Vein endothelial cell (primary cell): Measurements from ENCODE around the gene MEGF9. TPM values are rescaled to one million over a fixed set of nuclear protein-coding genes. Genes with fewer than 3 reads are reported as not detected.

Experiments
- total RNA-seq: library from RNA; depleted of rRNA; stranded (reverse); fragments of >200 nt; gene quantifications from 2 replicates; pipeline ENCODE4 v1.2.3, GENCODE V29; 2012

MEGF9 gene
- total RNA-seq = 9.1 and 12.2 TPM in 2 replicates

GRCh38 chr9:120714088-120714845, at the start of gene MEGF9:
Gene MEGF9 (minus strand): TSS chr9:120714470. CDS start chr9:120714358, 112 bp downstream.

GRCh38 chr9:120580051-120580896, 134.0 kb downstream of the MEGF9 start, which contains the start of gene CDK5RAP2:
Gene CDK5RAP2 (minus strand): TSS chr9:120580167. CDS start chr9:120579978, 189 bp downstream.

Other genes with a start within 250 kb of the MEGF9 start
- gene CDK5RAP2, start 134.3 kb downstream of the MEGF9 start, total RNA-seq = 18.8 and 20.9 TPM in 2 replicates
- gene FBXW2, start 78.9 kb upstream of the MEGF9 start, total RNA-seq = 35.6 and 43.3 TPM in 2 replicates
- gene PSMD5, start 128.5 kb upstream of the MEGF9 start, total RNA-seq = 29.1 and 38.6 TPM in 2 replicates
- 28.7 and 44.6 TPM in 2 replicates for gene PHF19, start 162.7 kb upstream of the MEGF9 start, total RNA-seq
- 1.3 and 4.5 TPM in 2 replicates for gene TRAF1, start 212.3 kb upstream of the MEGF9 start, total RNA-seq